Measurements from ENCODE around the gene STRN3.

STRN3 gene

DNA sequence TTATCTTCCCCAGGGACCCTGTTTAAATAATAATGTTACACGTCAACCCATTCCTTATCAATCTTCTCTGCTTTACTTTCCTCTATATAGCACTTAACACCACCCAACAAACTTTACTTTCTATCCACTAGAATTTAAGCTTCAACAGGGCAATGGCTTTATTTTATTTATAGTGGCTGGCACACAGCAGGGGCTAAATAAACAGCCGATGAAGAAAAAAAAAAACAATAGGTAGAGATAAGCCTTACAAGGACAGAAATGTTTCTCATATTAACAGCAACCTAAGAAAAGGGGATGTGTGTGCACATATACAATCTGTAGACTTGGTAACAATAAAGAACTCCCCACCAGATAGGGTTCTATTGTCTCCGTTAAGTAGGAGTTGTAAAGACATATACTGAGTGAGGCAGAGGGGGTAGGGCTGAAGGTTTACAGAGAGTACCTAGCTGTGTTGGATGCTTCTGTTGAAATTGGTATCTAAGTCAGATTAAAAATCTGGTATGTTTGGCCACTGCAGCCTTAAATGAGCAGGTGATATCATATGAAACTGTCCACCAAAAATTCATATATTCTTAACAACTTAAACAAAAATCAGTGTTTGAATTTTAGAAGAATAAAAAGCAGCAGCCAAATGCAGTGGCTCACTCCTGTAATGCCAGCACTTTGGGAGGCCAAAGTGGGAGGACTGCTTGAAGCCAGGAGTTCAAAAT, 25.4 kb downstream of the STRN3 start:
- Mint-ChIP-seq H3K9me3 (peaks cover 4% of the 10 kb centered on the region), H3K4me3 (no peak overlapping the region), H3K4me1 (peaks cover 9% of the 10 kb centered on the region), H3K36me3 (peaks cover 33% of the 10 kb centered on the region), H3K27ac (no peak overlapping the region), H3K27me3 (no peaks in the 10 kb centered on the region)
- ATAC-seq (ENCODE audit: low read depth) (no peak), DNase-seq (ENCODE audit: low spot score in 2 of 2) (no peak)

GRCh38 chr14:30999038-30999773, 27.0 kb downstream of the STRN3 start:
- Mint-ChIP-seq H3K9me3 (peaks cover 4% of the 10 kb centered on the region), H3K36me3 (peaks cover 27% of the 10 kb centered on the region), H3K27ac (no peak overlapping the region), H3K4me1 (peaks cover 17% of the 10 kb centered on the region), H3K27me3 (no peaks in the 10 kb centered on the region), H3K4me3 (no peak overlapping the region)
- no peak for DNase-seq (ENCODE audit: low spot score in 2 of 2)
- ATAC-seq (ENCODE audit: low read depth): no peak

DNA sequence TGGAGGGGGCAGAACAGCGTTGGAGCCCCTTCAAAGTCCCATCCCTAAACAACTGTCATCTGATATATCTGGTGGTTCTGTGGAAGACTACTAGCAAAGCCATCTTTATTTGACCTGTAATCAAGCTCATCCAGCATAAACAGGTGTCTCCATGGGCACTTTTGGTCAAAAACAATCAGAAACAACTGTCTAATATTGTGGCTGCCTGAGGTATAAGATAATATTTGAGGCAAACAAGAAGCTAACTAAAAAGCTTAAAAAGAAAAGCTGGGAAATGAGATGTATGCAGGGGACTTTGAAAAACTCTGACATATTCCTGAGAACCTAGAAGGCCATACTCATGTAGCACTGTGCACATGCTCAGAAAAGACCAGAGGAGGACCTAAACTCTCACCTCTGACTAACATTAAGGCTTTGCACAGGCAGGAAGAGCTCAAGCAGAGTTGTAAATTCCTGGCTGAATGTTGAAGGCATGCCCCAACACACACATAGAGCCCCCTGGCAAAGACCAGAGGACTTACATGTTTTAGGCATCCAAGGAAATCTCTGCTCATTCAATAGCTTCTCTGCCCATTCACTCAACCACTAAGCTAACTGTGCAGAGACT, 28.0 kb downstream of the STRN3 start:
- ATAC-seq (ENCODE audit: low read depth): no peak
- peaks cover 17% of the 10 kb centered on the region for H3K4me1 Mint-ChIP-seq
- peaks cover 25% of the 10 kb centered on the region for H3K36me3 Mint-ChIP-seq

DNA sequence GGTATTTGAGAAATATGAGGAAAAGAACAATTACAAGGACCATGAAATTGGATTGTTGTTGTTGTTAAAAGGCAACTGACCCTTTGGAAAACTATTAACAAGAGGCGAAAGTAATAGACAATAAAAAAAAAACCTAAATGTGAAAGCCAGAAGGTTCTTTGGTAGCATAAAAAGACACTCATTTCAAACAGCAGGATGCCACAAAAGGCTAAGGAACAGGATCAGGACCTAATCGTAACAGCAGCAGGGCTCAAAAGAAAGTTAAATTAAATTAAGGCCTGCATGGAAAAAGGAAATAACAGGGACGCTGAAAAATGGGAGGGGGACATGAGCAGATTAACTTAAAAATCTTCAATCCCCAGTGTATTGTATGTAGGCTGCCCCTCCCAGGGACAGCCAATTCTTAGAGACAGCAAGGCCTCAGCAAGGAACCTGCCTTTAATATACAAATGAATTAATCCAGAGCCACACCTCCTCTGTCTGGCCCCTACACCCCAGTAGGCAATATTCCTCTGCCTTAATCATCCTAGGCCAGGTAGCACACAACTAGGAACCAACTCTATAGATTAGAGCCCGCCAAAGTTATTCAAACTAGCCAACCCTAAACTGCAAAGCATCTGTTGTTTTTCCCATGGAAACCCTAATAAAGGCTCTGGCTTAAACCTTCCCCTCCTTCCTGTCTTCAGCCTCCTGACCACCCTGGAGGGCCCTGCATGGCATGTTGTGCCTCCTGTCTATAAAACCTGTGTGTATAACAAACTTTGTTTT, 29.1 kb downstream of the STRN3 start:
- peaks cover 21% of the 10 kb centered on the region for H3K36me3 Mint-ChIP-seq
- H3K4me1 Mint-ChIP-seq: peaks cover 14% of the 10 kb centered on the region
- no peak overlapping the region for H3K27ac Mint-ChIP-seq
- no peak for ATAC-seq (ENCODE audit: low read depth)
- H3K27me3 Mint-ChIP-seq: no peaks in the 10 kb centered on the region
- no peak for DNase-seq (ENCODE audit: low spot score in 2 of 2)
- H3K4me3 Mint-ChIP-seq: no peak overlapping the region
- peaks cover 4% of the 10 kb centered on the region for H3K9me3 Mint-ChIP-seq

More for the DNA sequence above, 28.0 kb downstream of the STRN3 start:
- Mint-ChIP-seq H3K27me3 (no peaks in the 10 kb centered on the region), H3K4me3 (no peak overlapping the region), H3K9me3 (peaks cover 4% of the 10 kb centered on the region), H3K27ac (no peak overlapping the region)
- no peak for DNase-seq (ENCODE audit: low spot score in 2 of 2)

- peaks cover 17% of the 10 kb centered on the region for H3K36me3 Mint-ChIP-seq
- DNase-seq (ENCODE audit: low spot score in 2 of 2) (no peak), ATAC-seq (ENCODE audit: low read depth) (no peak)
- H3K27me3 Mint-ChIP-seq: no peaks in the 10 kb centered on the region
- H3K9me3 Mint-ChIP-seq: peaks cover 4% of the 10 kb centered on the region
- peaks cover 21% of the 10 kb centered on the region for H3K4me1 Mint-ChIP-seq
- H3K27ac Mint-ChIP-seq: peak overlapping the region; percentile 42
- H3K4me3 Mint-ChIP-seq: no peak overlapping the region
These were observed 30.5 kb downstream of the STRN3 start for GRCh38 chr14:30995689-30996088.

DNA sequence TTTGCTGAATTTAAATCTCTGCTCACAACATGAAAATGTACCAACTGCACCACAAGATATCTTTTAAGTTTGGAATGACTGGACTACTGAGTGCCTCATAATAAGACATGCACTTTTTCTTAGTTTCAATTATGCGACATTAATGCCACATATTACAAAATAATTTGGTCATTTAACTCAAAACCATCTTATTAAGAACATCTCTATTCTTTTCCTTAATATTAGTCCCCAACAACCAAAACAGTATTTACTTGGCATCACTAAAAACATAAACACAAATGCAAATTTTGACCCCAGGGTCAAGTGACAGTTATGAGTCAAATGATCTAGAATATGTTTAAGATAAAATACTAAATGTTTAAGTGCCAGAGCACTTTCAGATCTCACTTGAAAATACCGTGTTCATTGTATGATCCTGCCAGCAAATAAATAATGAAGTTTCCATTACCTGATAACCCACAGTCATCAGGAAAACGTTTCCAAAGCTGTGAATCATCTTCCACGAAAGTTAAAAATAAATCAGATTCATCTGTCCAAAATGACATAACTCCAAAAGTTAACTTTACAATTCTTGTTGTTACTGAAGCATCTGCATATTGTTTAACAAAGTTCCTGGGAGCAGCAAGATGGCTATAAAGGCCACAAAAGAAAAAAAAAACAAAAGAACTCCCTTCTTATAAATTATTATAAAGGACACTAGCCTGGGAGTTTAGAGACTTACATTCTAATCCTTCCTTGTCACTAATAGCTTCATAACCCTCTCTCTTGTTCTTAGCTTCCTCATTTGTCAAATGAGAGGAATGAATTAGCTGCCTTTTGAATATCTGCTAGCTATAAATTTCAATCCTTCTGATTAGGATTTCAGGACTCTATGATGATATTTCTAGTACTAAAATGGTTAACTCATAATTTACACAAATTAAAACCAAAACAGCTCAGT, 31.2 kb downstream of the STRN3 start:
- no peak overlapping the region for H3K4me3 Mint-ChIP-seq
- H3K4me1 Mint-ChIP-seq: peaks cover 21% of the 10 kb centered on the region

GRCh38 chr14:30993071-30993470, 33.1 kb downstream of the STRN3 start:
- DNase-seq (ENCODE audit: low spot score in 2 of 2) (no peak), ATAC-seq (ENCODE audit: low read depth) (no peak)
- Mint-ChIP-seq H3K9me3 (no peaks in the 10 kb centered on the region), H3K4me3 (no peak overlapping the region), H3K36me3 (peaks cover 10% of the 10 kb centered on the region), H3K27me3 (no peaks in the 10 kb centered on the region), H3K4me1 (peaks cover 28% of the 10 kb centered on the region), H3K27ac (no peak overlapping the region)

More for the DNA sequence above, 31.2 kb downstream of the STRN3 start:
- Mint-ChIP-seq H3K27me3 (no peaks in the 10 kb centered on the region), H3K36me3 (peaks cover 13% of the 10 kb centered on the region), H3K9me3 (peaks cover 4% of the 10 kb centered on the region), H3K27ac (peak overlapping the region; percentile 42)
- no peak for DNase-seq (ENCODE audit: low spot score in 2 of 2)
- ATAC-seq (ENCODE audit: low read depth): no peak

- DNase-seq (ENCODE audit: low spot score in 2 of 2): no peak
- no peak for ATAC-seq (ENCODE audit: low read depth)
- peaks cover 28% of the 10 kb centered on the region for H3K4me1 Mint-ChIP-seq
- no peak overlapping the region for H3K4me3 Mint-ChIP-seq
- H3K27ac Mint-ChIP-seq: peak overlapping the region; percentile 82
- peaks cover 6% of the 10 kb centered on the region for H3K36me3 Mint-ChIP-seq
- H3K27me3 Mint-ChIP-seq: no peaks in the 10 kb centered on the region
- no peaks in the 10 kb centered on the region for H3K9me3 Mint-ChIP-seq
These were observed 34.8 kb downstream of the STRN3 start for GRCh38 chr14:30991408-30991807.

GRCh38 chr14:30990770-30991169, 35.4 kb downstream of the STRN3 start:
- ATAC-seq (ENCODE audit: low read depth) (no peak), DNase-seq (ENCODE audit: low spot score in 2 of 2) (no peak)
- Mint-ChIP-seq H3K36me3 (peaks cover 7% of the 10 kb centered on the region), H3K4me1 (peaks cover 28% of the 10 kb centered on the region), H3K27ac (no peak overlapping the region), H3K9me3 (no peaks in the 10 kb centered on the region), H3K4me3 (no peak overlapping the region), H3K27me3 (no peaks in the 10 kb centered on the region)

- DNase-seq (ENCODE audit: low spot score in 2 of 2): no peak
- no peak for ATAC-seq (ENCODE audit: low read depth)
- Mint-ChIP-seq H3K27me3 (no peaks in the 10 kb centered on the region), H3K27ac (no peak overlapping the region), H3K36me3 (peaks cover 9% of the 10 kb centered on the region), H3K9me3 (no peaks in the 10 kb centered on the region), H3K4me1 (peaks cover 20% of the 10 kb centered on the region), H3K4me3 (no peak overlapping the region)
These were observed 37.7 kb downstream of the STRN3 start for GRCh38 chr14:30988509-30988908.

GRCh38 chr14:30985796-30986195, 40.4 kb downstream of the STRN3 start:
- Mint-ChIP-seq H3K27ac (peak overlapping the region; percentile 60), H3K4me1 (peaks cover 18% of the 10 kb centered on the region), H3K27me3 (no peaks in the 10 kb centered on the region), H3K36me3 (peaks cover 9% of the 10 kb centered on the region), H3K9me3 (no peaks in the 10 kb centered on the region), H3K4me3 (no peak overlapping the region)
- no peak for DNase-seq (ENCODE audit: low spot score in 2 of 2)
- no peak for ATAC-seq (ENCODE audit: low read depth)

GRCh38 chr14:30983858-30984257, 42.3 kb downstream of the STRN3 start:
- no peak for ATAC-seq (ENCODE audit: low read depth)
- H3K27ac Mint-ChIP-seq: no peak overlapping the region
- H3K9me3 Mint-ChIP-seq: no peaks in the 10 kb centered on the region
- peaks cover 5% of the 10 kb centered on the region for H3K36me3 Mint-ChIP-seq
- H3K4me1 Mint-ChIP-seq: peaks cover 12% of the 10 kb centered on the region
- no peak for DNase-seq (ENCODE audit: low spot score in 2 of 2)
- H3K4me3 Mint-ChIP-seq: no peak overlapping the region
- no peaks in the 10 kb centered on the region for H3K27me3 Mint-ChIP-seq

GRCh38 chr14:30982533-30982932, 43.6 kb downstream of the STRN3 start:
- no peaks in the 10 kb centered on the region for H3K9me3 Mint-ChIP-seq
- H3K36me3 Mint-ChIP-seq: peaks cover 3% of the 10 kb centered on the region
- H3K27ac Mint-ChIP-seq: no peak overlapping the region
- DNase-seq (ENCODE audit: low spot score in 2 of 2) (no peak), ATAC-seq (ENCODE audit: low read depth) (peak; percentile 65)
- peaks cover 9% of the 10 kb centered on the region for H3K4me1 Mint-ChIP-seq
- H3K27me3 Mint-ChIP-seq: no peaks in the 10 kb centered on the region
- no peak overlapping the region for H3K4me3 Mint-ChIP-seq

All from memory B cell (primary cell).